Measurements from ENCODE around the gene PTPN2. TPM values are rescaled to one million over a fixed set of nuclear protein-coding genes. Genes with fewer than 3 reads are reported as not detected.
"Not testable (repeated sequence)": the region's sequence is repeated elsewhere in the genome, so short reads cannot be mapped to it uniquely, and the experiment has no call there.

The PTPN2 gene
- polyA plus RNA-seq, 3 donors from 2014 or later, result 103 to 122 (median 117) TPM

GRCh38 chr18:12884406-12885323 is 628 bp upstream of the PTPN2 start:
- Mint-ChIP-seq H3K27me3 (ENCODE audit: low read depth in 3 of 3) (peaks cover 18 to 26% (median 22%) of the 10 kb centered on the region in 3 donors), H3K9me3 (no peaks in the 10 kb centered on the region), H3K27ac (peak overlapping the region; percentile 97 to 100 (median 98)), H3K36me3 (no peaks in the 10 kb centered on the region), H3K4me3 (peak overlapping the region; percentile 92 to 97 (median 94)), H3K4me1 (peaks cover 61 to 73% of the 10 kb centered on the region in 2 donors)
- DNase-seq, result no peak

- Mint-ChIP-seq H3K27ac (peak overlapping the region; percentile 93 to 98 (median 96)), H3K4me3 (peak overlapping the region; percentile 88 to 97 (median 94)), H3K36me3 (no peaks in the 10 kb centered on the region), H3K9me3 (no peaks in the 10 kb centered on the region), H3K4me1 (peaks cover 69 to 81% of the 10 kb centered on the region in 2 donors), H3K27me3 (ENCODE audit: low read depth in 3 of 3) (peaks cover 18 to 26% (median 22%) of the 10 kb centered on the region in 3 donors)
- no peak for DNase-seq
Observed at GRCh38 chr18:12883372-12883683, 709 bp downstream of the PTPN2 start.

GRCh38 chr18:12882453-12883371 is 1.3 kb downstream of the PTPN2 start:
- Mint-ChIP-seq H3K36me3 (no peaks in the 10 kb centered on the region), H3K4me1 (peaks cover 75 to 86% of the 10 kb centered on the region in 2 donors), H3K9me3 (no peaks in the 10 kb centered on the region), H3K27me3 (ENCODE audit: low read depth in 3 of 3) (peaks cover 18 to 26% (median 22%) of the 10 kb centered on the region in 3 donors), H3K27ac (peak overlapping the region; percentile 89 to 98 (median 94)), H3K4me3 (peak overlapping the region; percentile 85 to 97 (median 94))
- peak in 2 of 3 donors; percentile 13 to 22 for DNase-seq

- H3K9me3 Mint-ChIP-seq, result no peaks in the 10 kb centered on the region
- H3K27me3 Mint-ChIP-seq (ENCODE audit: low read depth in 3 of 3), result peaks cover 18 to 23% (median 22%) of the 10 kb centered on the region in 3 donors
- no peak for DNase-seq
- H3K27ac Mint-ChIP-seq, result peak overlapping the region; percentile 89 to 98 (median 94)
- peak overlapping the region; percentile 85 to 97 (median 94) for H3K4me3 Mint-ChIP-seq
- H3K4me1 Mint-ChIP-seq, result peaks cover 85 to 88% of the 10 kb centered on the region in 2 donors
- H3K36me3 Mint-ChIP-seq, result peaks cover 0 to 7% (median 0%) of the 10 kb centered on the region in 3 donors
Observed at GRCh38 chr18:12880541-12880910, 3.5 kb downstream of the PTPN2 start.

GRCh38 chr18:12879840-12880540 is 4.0 kb downstream of the PTPN2 start:
- DNase-seq, result peak; percentile 41 to 55 (median 50)
- Mint-ChIP-seq H3K27ac (peak overlapping the region; percentile 89 to 98 (median 94)), H3K4me1 (peaks cover 82 to 88% of the 10 kb centered on the region in 2 donors), H3K9me3 (no peaks in the 10 kb centered on the region), H3K36me3 (peaks cover 0 to 9% (median 0%) of the 10 kb centered on the region in 3 donors), H3K4me3 (peak overlapping the region; percentile 85 to 97 (median 94)), H3K27me3 (ENCODE audit: low read depth in 3 of 3) (peaks cover 18 to 23% (median 22%) of the 10 kb centered on the region in 3 donors)

GRCh38 chr18:12874992-12875391 is 9.0 kb downstream of the PTPN2 start:
- not testable (repeated sequence) for H3K36me3 Mint-ChIP-seq; H3K9me3 Mint-ChIP-seq; H3K27me3 Mint-ChIP-seq (ENCODE audit: low read depth in 3 of 3); H3K4me3 Mint-ChIP-seq; DNase-seq
- Mint-ChIP-seq H3K27ac (peak overlapping the region in 1 of 6 donors; percentile 55), H3K4me1 (peaks cover 56 to 67% of the 10 kb centered on the region in 2 donors)

- not testable (repeated sequence) for H3K27me3 Mint-ChIP-seq (ENCODE audit: low read depth in 3 of 3); H3K27ac Mint-ChIP-seq; H3K36me3 Mint-ChIP-seq; H3K9me3 Mint-ChIP-seq; DNase-seq; H3K4me3 Mint-ChIP-seq
- peaks cover 48 to 63% of the 10 kb centered on the region in 2 donors for H3K4me1 Mint-ChIP-seq
Observed at GRCh38 chr18:12873961-12874567, 10.0 kb downstream of the PTPN2 start.

- Mint-ChIP-seq H3K36me3 (peaks cover 0 to 14% (median 6%) of the 10 kb centered on the region in 3 donors), H3K4me3 (no peak overlapping the region), H3K27me3 (ENCODE audit: low read depth in 3 of 3) (peaks cover 0 to 2% (median 0%) of the 10 kb centered on the region in 3 donors), H3K27ac (peak overlapping the region in 4 of 6 donors; percentile 22 to 72 (median 58)), H3K9me3 (no peaks in the 10 kb centered on the region), H3K4me1 (peaks cover 42 to 55% of the 10 kb centered on the region in 2 donors)
- no peak for DNase-seq
Observed at GRCh38 chr18:12872408-12872807, 11.6 kb downstream of the PTPN2 start.

GRCh38 chr18:12868576-12868975 is 15.5 kb downstream of the PTPN2 start:
- peaks cover 0 to 6% (median 5%) of the 10 kb centered on the region in 3 donors for H3K36me3 Mint-ChIP-seq
- no peaks in the 10 kb centered on the region for H3K9me3 Mint-ChIP-seq
- DNase-seq, result no peak
- H3K4me3 Mint-ChIP-seq, result no peak overlapping the region
- peak overlapping the region in 1 of 6 donors; percentile 55 for H3K27ac Mint-ChIP-seq
- no peaks in the 10 kb centered on the region for H3K27me3 Mint-ChIP-seq (ENCODE audit: low read depth in 3 of 3)
- H3K4me1 Mint-ChIP-seq, result peaks cover 36 to 47% of the 10 kb centered on the region in 2 donors

- H3K27ac Mint-ChIP-seq, result peak overlapping the region in 5 of 6 donors; percentile 31 to 58 (median 45)
- H3K4me3 Mint-ChIP-seq, result no peak overlapping the region
- H3K27me3 Mint-ChIP-seq (ENCODE audit: low read depth in 3 of 3), result no peaks in the 10 kb centered on the region
- H3K36me3 Mint-ChIP-seq, result peaks cover 0 to 5% (median 5%) of the 10 kb centered on the region in 3 donors
- DNase-seq, result no peak
- H3K4me1 Mint-ChIP-seq, result peaks cover 41 to 54% of the 10 kb centered on the region in 2 donors
- H3K9me3 Mint-ChIP-seq, result no peaks in the 10 kb centered on the region
Observed at GRCh38 chr18:12867441-12868123, 16.5 kb downstream of the PTPN2 start.

- Mint-ChIP-seq H3K9me3 (no peaks in the 10 kb centered on the region), H3K4me1 (peaks cover 55 to 63% of the 10 kb centered on the region in 2 donors), H3K27me3 (ENCODE audit: low read depth in 3 of 3) (no peaks in the 10 kb centered on the region), H3K36me3 (peaks cover 0 to 5% (median 0%) of the 10 kb centered on the region in 3 donors), H3K4me3 (no peak overlapping the region), H3K27ac (peak overlapping the region; percentile 29 to 90 (median 68))
- DNase-seq, result no peak
Observed at GRCh38 chr18:12863687-12864216, 20.3 kb downstream of the PTPN2 start.

- DNase-seq, result no peak
- Mint-ChIP-seq H3K36me3 (peaks cover 0 to 5% (median 3%) of the 10 kb centered on the region in 3 donors), H3K27me3 (ENCODE audit: low read depth in 3 of 3) (no peaks in the 10 kb centered on the region), H3K4me3 (no peak overlapping the region), H3K4me1 (peaks cover 56 to 70% of the 10 kb centered on the region in 2 donors), H3K9me3 (no peaks in the 10 kb centered on the region), H3K27ac (peak overlapping the region; percentile 8 to 81 (median 52))
Observed at GRCh38 chr18:12862874-12863482, 21.1 kb downstream of the PTPN2 start.
